Testis (tissue), 3 donors: ENCODE data around the gene HELB. TPM values are rescaled to one million over a fixed set of nuclear protein-coding genes. Genes with fewer than 3 reads are reported as not detected.
"Not testable (repeated sequence)": the region's sequence is repeated elsewhere in the genome, so short reads cannot be mapped to it uniquely, and the experiment has no call there.

Experiments
- DNase-seq: peaks from one replicate; pipeline ENCODE4 v3.0.0-alpha.2; 2019
- H3K27ac ChIP-seq, 2 donors: fragments of 200-600 bp; sonication (generic); one replicate each; pipeline ENCODE4 v1.5.1; 2019
- H3K27me3 ChIP-seq: fragments of 200-600 bp; sonication (generic); one replicate; pipeline ENCODE4 v1.5.1; 2019
- H3K36me3 ChIP-seq: fragments of 200-600 bp; sonication (generic); one replicate; pipeline ENCODE4 v1.5.1; 2017; ENCODE audit warnings: low read depth; ENCODE audit errors: missing control alignments
- H3K4me1 ChIP-seq: fragments of 200-600 bp; sonication (generic); one replicate; pipeline ENCODE4 v1.5.1; 2019
- H3K4me3 ChIP-seq, 2 donors: fragments of 200-600 bp; sonication (generic); one replicate each; pipeline ENCODE4 v1.5.1; 2017 to 2019
- H3K9me3 ChIP-seq: fragments of 200-600 bp; sonication (generic); one replicate; pipeline ENCODE4 v1.5.1; 2017
- CTCF ChIP-seq, 3 experiments: fragments of 450-650 bp in 2 of 3; fragments of 200-600 bp in 1 of 3; sonication (generic) in 1 of 3; IDR thresholded peaks; one replicate each; pipeline ENCODE4 v1.5.1; 2016 to 2019; ENCODE audit warnings: antibody characterized with exemption in 3 of 3, mild to moderate bottlenecking in 2 of 3, moderate library complexity in 1 of 3
- POLR2A ChIP-seq: fragments of 450-650 bp; IDR thresholded peaks from one replicate; pipeline ENCODE4 v1.6.1; 2017; ENCODE audit warnings: antibody characterized with exemption, mild to moderate bottlenecking, moderate library complexity
- WGBS, 2 donors: methylation state at CpG; one replicate each; pipeline ENCODE4 v1.1.5; 2018; 5-methylcytosine and 5-hydroxymethylcytosine counted together
- intact Hi-C: fragments of 100-400 bp; cut with DNase I; formaldehyde crosslinking; loops from one replicate; pipeline ENCODE4 v1.15.1; 2023; ENCODE audit warnings: low total_unique reads
- polyA plus RNA-seq: library from polyadenylated mRNA; stranded (reverse); fragments of 350-450 nt; fragmentation: Illumina TruSeq; extraction: RNeasy Lipid Tissue Mini Kit (QIAGEN cat#74804); gene quantifications from one replicate; pipeline ENCODE4 v1.2.3, GENCODE V29; 2014; ENCODE audit warnings: low read depth, low replicate concordance; ENCODE audit not compliant: insufficient read depth
- total RNA-seq, 2 donors: library from RNA; depleted of rRNA; stranded (reverse); fragments of >200 nt; gene quantifications; one replicate each; pipeline ENCODE4 v1.2.3, GENCODE V29; 2016

The HELB gene
- total and polyA plus RNA-seq, 3 donors from 2014 or later, result 1.0 to 6.3 (median 5.9) TPM

GRCh38 chr12:66297080-66297479 lies 5.2 kb upstream of the HELB start:
- Histone ChIP-seq H3K27ac (no peak overlapping the region), H3K4me3 (no peak overlapping the region), H3K27me3 (no peaks in the 10 kb centered on the region), H3K36me3 (no peaks in the 10 kb centered on the region), H3K9me3 (no peaks in the 10 kb centered on the region), H3K4me1 (no peaks in the 10 kb centered on the region)
- 73 to 77% methylated on average over 4 of the region's 4 CpGs for WGBS, 2 donors
- intact Hi-C loops, result no loop called here
- no peak for DNase-seq
- TF ChIP-seq CTCF (IDR thresholded peaks at IDR 0.05) (no peak), POLR2A (no peak)

- no peaks in the 10 kb centered on the region for H3K4me1 ChIP-seq
- no peaks in the 10 kb centered on the region for H3K27me3 ChIP-seq
- H3K36me3 ChIP-seq, result no peaks in the 10 kb centered on the region
- no peak for DNase-seq
- H3K9me3 ChIP-seq, result no peaks in the 10 kb centered on the region
- H3K4me3 ChIP-seq, result no peak overlapping the region
- TF ChIP-seq CTCF (IDR thresholded peaks at IDR 0.05), result no peak
- no peak for TF ChIP-seq POLR2A
- intact Hi-C loops, result no loop called here
- H3K27ac ChIP-seq, result no peak overlapping the region
- 88 to 95% methylated on average over 3 of the region's 3 CpGs for WGBS, 2 donors
Measured at GRCh38 chr12:66297923-66298322, 4.4 kb upstream of the HELB start.

- DNase-seq, result no peak
- 6 to 9% methylated on average over 6 of the region's 6 CpGs for WGBS, 2 donors
- H3K36me3 ChIP-seq, result no peaks in the 10 kb centered on the region
- peak overlapping the region; percentile 46 to 70 for H3K27ac ChIP-seq
- H3K4me3 ChIP-seq, result peak overlapping the region; percentile 64 to 80
- TF ChIP-seq POLR2A (no peak), CTCF (IDR thresholded peaks at IDR 0.05) (no peak)
- H3K9me3 ChIP-seq, result no peaks in the 10 kb centered on the region
- intact Hi-C loops, result no loop called here
- H3K27me3 ChIP-seq, result no peaks in the 10 kb centered on the region
- peaks cover 9% of the 10 kb centered on the region for H3K4me1 ChIP-seq
Measured at GRCh38 chr12:66302827-66303169, 505 bp downstream of the HELB start.

- intact Hi-C loops, H3K27ac ChIP-seq, H3K4me1 ChIP-seq, DNase-seq, H3K9me3 ChIP-seq, H3K27me3 ChIP-seq, H3K36me3 ChIP-seq: not testable (repeated sequence)
- 61 to 69% methylated on average over 14 of the region's 14 CpGs for WGBS, 2 donors
- peak overlapping the region in 1 of 2 donors; percentile 64 for H3K4me3 ChIP-seq
Measured at GRCh38 chr12:66303316-66303804, 1.1 kb downstream of the HELB start.

- WGBS, 2 donors, result 55 to 72% methylated on average over 6 of the region's 6 CpGs
- Histone ChIP-seq H3K36me3 (no peaks in the 10 kb centered on the region), H3K27me3 (no peaks in the 10 kb centered on the region), H3K9me3 (no peaks in the 10 kb centered on the region), H3K4me1 (peaks cover 9% of the 10 kb centered on the region), H3K4me3 (no peak overlapping the region), H3K27ac (no peak overlapping the region)
- intact Hi-C loops, result no loop called here
- TF ChIP-seq POLR2A, result no peak
- TF ChIP-seq CTCF (IDR thresholded peaks at IDR 0.05), result no peak
- DNase-seq, result no peak
Measured at GRCh38 chr12:66304296-66304900, 2.1 kb downstream of the HELB start.
